SU-DHL-6 (cell line): Measurements from ENCODE around the gene CAPN1.

Experiments used
- EZH2phosphoT487 ChIP-seq: fragments of 200-600 bp; sonication (generic), shearing (Covaris generic); conservative IDR thresholded peaks from 2 replicates; pipeline ENCODE4 v1.6.1; 2018; ENCODE audit warnings: mild to moderate bottlenecking, antibody characterized with exemption, low read length, moderate library complexity, mixed read lengths
- TF ChIP-seq, protein P1 (sequence below): fragments of 200-600 bp; sonication (generic); IDR thresholded peaks from one replicate; pipeline ENCODE4 v1.5.1; 2017; ENCODE audit warnings: antibody characterized with exemption, mild to moderate bottlenecking, low read length, moderate library complexity; ENCODE audit not compliant: insufficient read depth, poor library complexity, severe bottlenecking

DNA sequence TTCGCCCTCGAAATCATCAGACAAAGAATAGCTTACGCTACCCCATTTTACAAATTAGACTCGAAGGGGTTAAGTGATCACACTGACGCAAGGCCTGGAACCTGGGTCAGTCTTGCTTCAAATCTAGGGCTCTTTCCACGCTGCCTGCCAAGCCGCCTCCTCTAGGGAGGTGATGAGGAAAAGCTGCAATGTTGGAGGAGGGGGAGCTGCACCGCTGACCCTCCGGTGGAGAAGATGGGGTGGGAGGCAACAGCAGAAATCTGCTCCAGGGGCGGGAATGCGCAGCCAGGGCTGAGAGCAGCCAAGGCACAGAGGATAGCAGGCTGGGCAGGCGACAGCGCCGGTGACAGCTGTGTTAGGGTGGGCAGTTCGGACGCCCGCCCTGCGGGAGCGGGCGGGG is 48.0 kb upstream of the CAPN1 start:
- TF ChIP-seq, protein P1, sequence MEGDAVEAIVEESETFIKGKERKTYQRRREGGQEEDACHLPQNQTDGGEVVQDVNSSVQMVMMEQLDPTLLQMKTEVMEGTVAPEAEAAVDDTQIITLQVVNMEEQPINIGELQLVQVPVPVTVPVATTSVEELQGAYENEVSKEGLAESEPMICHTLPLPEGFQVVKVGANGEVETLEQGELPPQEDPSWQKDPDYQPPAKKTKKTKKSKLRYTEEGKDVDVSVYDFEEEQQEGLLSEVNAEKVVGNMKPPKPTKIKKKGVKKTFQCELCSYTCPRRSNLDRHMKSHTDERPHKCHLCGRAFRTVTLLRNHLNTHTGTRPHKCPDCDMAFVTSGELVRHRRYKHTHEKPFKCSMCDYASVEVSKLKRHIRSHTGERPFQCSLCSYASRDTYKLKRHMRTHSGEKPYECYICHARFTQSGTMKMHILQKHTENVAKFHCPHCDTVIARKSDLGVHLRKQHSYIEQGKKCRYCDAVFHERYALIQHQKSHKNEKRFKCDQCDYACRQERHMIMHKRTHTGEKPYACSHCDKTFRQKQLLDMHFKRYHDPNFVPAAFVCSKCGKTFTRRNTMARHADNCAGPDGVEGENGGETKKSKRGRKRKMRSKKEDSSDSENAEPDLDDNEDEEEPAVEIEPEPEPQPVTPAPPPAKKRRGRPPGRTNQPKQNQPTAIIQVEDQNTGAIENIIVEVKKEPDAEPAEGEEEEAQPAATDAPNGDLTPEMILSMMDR = no peak
- TF ChIP-seq EZH2phosphoT487 = no peak
